NT2/D1 (cell line): ENCODE results near the gene COL2A1.
A peak's percentile ranks its signal among the peaks of the same experiment; 100 is the strongest.

Experiments
- DNase-seq: peaks from one replicate; pipeline ENCODE4 v3.0.0-alpha.2; 2011; ENCODE audit warnings: low read depth, low spot score
- H3K27me3 ChIP-seq: 2 replicates; pipeline ENCODE4 v1.6.0; 2011; ENCODE audit warnings: mild to moderate bottlenecking; ENCODE audit not compliant: insufficient read length, insufficient read depth
- H3K36me3 ChIP-seq: 2 replicates; pipeline ENCODE4 v1.6.1; 2011; ENCODE audit warnings: mild to moderate bottlenecking, low read length, mixed read lengths; ENCODE audit not compliant: insufficient read depth, insufficient read length
- H3K4me1 ChIP-seq: 2 replicates; pipeline ENCODE4 v1.5.1; 2011; ENCODE audit not compliant: insufficient read depth, insufficient read length
- H3K4me3 ChIP-seq: 2 replicates; pipeline ENCODE4 v1.5.1; 2011; ENCODE audit warnings: low read depth; ENCODE audit not compliant: insufficient read length
- H3K9ac ChIP-seq: 2 replicates; pipeline ENCODE4 v1.6.0; 2011; ENCODE audit warnings: low read depth; ENCODE audit not compliant: insufficient read length
- H3K9me3 ChIP-seq: 2 replicates; pipeline ENCODE4 v1.5.1; 2011; ENCODE audit warnings: mild to moderate bottlenecking, low read length; ENCODE audit not compliant: insufficient read depth
- SUZ12 ChIP-seq: IDR thresholded peaks from 2 replicates; pipeline ENCODE4 v1.6.1; 2011; ENCODE audit not compliant: insufficient read length, insufficient read depth; ENCODE audit errors: extremely low read depth
- YY1 ChIP-seq: IDR thresholded peaks from 2 replicates; pipeline ENCODE4 v1.6.1; 2011; ENCODE audit not compliant: insufficient read length, insufficient read depth
- ZNF274 ChIP-seq: IDR thresholded peaks from 2 replicates; pipeline ENCODE4 v1.6.1; 2011; ENCODE audit warnings: mild to moderate bottlenecking, low read depth, low read length

Gene COL2A1

GRCh38 chr12:48002773-48003218, 1.5 kb downstream of the COL2A1 start:
- no peak for DNase-seq
- peaks cover 23% of the 10 kb centered on the region for H3K4me1 ChIP-seq
- TF ChIP-seq SUZ12 (no peak), YY1 (no peak), ZNF274 (no peak)
- peak overlapping the region; percentile 5 for H3K4me3 ChIP-seq
- H3K9me3 ChIP-seq, result no peaks in the 10 kb centered on the region
- H3K36me3 ChIP-seq, result peaks cover 2% of the 10 kb centered on the region
- H3K27me3 ChIP-seq, result peaks cover 87% of the 10 kb centered on the region
- no peak overlapping the region for H3K9ac ChIP-seq

GRCh38 chr12:48002414-48002730, 1.9 kb downstream of the COL2A1 start:
- peaks cover 23% of the 10 kb centered on the region for H3K4me1 ChIP-seq
- H3K9ac ChIP-seq, result no peak overlapping the region
- peak overlapping the region; percentile 23 for H3K4me3 ChIP-seq
- H3K36me3 ChIP-seq, result peaks cover 2% of the 10 kb centered on the region
- peaks cover 87% of the 10 kb centered on the region for H3K27me3 ChIP-seq
- H3K9me3 ChIP-seq, result no peaks in the 10 kb centered on the region
- TF ChIP-seq YY1 (no peak), SUZ12 (no peak), ZNF274 (no peak)
- no peak for DNase-seq

DNA sequence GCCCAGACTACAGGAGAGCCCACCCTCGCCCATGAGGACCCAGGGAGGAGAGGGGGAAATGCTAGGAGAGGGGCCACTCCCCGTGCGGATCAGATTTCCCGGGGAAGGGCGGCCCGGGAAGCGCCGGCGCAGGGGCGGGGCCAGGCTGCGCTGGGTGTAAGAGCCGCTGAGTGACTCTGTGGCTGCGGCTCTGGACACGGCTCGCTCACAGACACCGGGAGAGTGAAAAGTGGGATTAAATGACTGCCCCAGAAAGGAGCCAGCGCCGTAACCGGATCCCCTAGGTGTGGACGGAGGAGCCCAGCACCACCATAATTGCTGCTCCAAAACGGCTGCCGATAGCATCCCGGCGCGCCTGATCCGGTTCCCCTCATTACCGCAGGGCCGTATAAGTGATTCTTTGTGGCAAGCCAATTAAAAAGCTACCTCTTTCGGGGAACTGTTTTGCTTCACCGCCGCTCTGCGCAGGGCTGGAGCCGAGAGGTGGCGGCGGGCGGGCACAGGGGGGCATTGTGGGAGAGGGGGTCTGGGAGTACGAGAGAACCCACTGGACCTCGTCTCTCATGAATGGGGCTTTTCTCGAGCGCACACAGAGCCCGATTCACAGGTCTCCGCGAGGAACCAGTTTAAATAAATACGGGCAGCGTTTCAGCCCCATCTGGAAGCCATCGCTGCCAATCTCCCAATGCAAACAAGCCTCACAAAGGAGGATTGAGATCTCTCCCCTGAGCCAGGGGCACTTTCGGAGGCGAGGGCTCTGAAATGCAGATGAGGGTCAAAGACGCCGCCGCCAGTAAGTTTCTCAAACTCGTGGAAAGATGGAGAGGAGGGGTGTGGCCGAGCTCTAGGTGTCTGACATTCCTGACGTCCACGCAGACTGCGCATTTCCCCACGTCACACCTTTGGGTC, 2.5 kb downstream of the COL2A1 start:
- no peak for DNase-seq
- peak overlapping the region; percentile 38 for H3K9ac ChIP-seq
- peaks cover 87% of the 10 kb centered on the region for H3K27me3 ChIP-seq
- no peaks in the 10 kb centered on the region for H3K9me3 ChIP-seq
- peaks cover 2% of the 10 kb centered on the region for H3K36me3 ChIP-seq
- H3K4me3 ChIP-seq, result peak overlapping the region; percentile 23
- TF ChIP-seq YY1 (no peak), ZNF274 (no peak), SUZ12 (no peak)
- peaks cover 23% of the 10 kb centered on the region for H3K4me1 ChIP-seq

- DNase-seq, result no peak
- no peaks in the 10 kb centered on the region for H3K9me3 ChIP-seq
- no peak for TF ChIP-seq YY1
- no peak for TF ChIP-seq ZNF274
- TF ChIP-seq SUZ12, result no peak
- peak overlapping the region; percentile 23 for H3K4me3 ChIP-seq
- H3K4me1 ChIP-seq, result peaks cover 23% of the 10 kb centered on the region
- peak overlapping the region; percentile 38 for H3K9ac ChIP-seq
- peaks cover 7% of the 10 kb centered on the region for H3K36me3 ChIP-seq
- peaks cover 87% of the 10 kb centered on the region for H3K27me3 ChIP-seq
These were observed 3.3 kb downstream of the COL2A1 start for GRCh38 chr12:48000878-48001504.

- TF ChIP-seq SUZ12 (no peak), ZNF274 (no peak), YY1 (no peak)
- Histone ChIP-seq H3K9me3 (no peaks in the 10 kb centered on the region), H3K9ac (no peak overlapping the region), H3K4me3 (no peak overlapping the region), H3K4me1 (peaks cover 16% of the 10 kb centered on the region), H3K27me3 (peaks cover 86% of the 10 kb centered on the region), H3K36me3 (peaks cover 18% of the 10 kb centered on the region)
- no peak for DNase-seq
These were observed 4.5 kb downstream of the COL2A1 start for GRCh38 chr12:47999816-48000215.

GRCh38 chr12:47997321-47997720, 7.0 kb downstream of the COL2A1 start:
- H3K27me3 ChIP-seq, result peaks cover 81% of the 10 kb centered on the region
- no peak overlapping the region for H3K9ac ChIP-seq
- DNase-seq, result no peak
- H3K9me3 ChIP-seq, result no peaks in the 10 kb centered on the region
- H3K4me1 ChIP-seq, result peaks cover 4% of the 10 kb centered on the region
- no peak overlapping the region for H3K4me3 ChIP-seq
- peaks cover 31% of the 10 kb centered on the region for H3K36me3 ChIP-seq
- TF ChIP-seq YY1 (no peak), SUZ12 (no peak), ZNF274 (no peak)

- no peak for DNase-seq
- Histone ChIP-seq H3K4me1 (peaks cover 8% of the 10 kb centered on the region), H3K36me3 (peaks cover 31% of the 10 kb centered on the region), H3K4me3 (no peak overlapping the region), H3K9me3 (no peaks in the 10 kb centered on the region), H3K9ac (no peak overlapping the region), H3K27me3 (peaks cover 86% of the 10 kb centered on the region)
- TF ChIP-seq YY1, result no peak
- no peak for TF ChIP-seq SUZ12
- no peak for TF ChIP-seq ZNF274
These were observed 8.3 kb downstream of the COL2A1 start for GRCh38 chr12:47995981-47996401.
